ENCODE results near the gene MDM2. TPM values are rescaled to one million over a fixed set of nuclear protein-coding genes. Genes with fewer than 3 reads are reported as not detected.

The MDM2 gene
- total and polyA plus RNA-seq, 2 of the 8 experiments (the other 6 are each of a cell fraction or from before 2014, with no cell fraction given) = 15.1 to 115 TPM

DNA sequence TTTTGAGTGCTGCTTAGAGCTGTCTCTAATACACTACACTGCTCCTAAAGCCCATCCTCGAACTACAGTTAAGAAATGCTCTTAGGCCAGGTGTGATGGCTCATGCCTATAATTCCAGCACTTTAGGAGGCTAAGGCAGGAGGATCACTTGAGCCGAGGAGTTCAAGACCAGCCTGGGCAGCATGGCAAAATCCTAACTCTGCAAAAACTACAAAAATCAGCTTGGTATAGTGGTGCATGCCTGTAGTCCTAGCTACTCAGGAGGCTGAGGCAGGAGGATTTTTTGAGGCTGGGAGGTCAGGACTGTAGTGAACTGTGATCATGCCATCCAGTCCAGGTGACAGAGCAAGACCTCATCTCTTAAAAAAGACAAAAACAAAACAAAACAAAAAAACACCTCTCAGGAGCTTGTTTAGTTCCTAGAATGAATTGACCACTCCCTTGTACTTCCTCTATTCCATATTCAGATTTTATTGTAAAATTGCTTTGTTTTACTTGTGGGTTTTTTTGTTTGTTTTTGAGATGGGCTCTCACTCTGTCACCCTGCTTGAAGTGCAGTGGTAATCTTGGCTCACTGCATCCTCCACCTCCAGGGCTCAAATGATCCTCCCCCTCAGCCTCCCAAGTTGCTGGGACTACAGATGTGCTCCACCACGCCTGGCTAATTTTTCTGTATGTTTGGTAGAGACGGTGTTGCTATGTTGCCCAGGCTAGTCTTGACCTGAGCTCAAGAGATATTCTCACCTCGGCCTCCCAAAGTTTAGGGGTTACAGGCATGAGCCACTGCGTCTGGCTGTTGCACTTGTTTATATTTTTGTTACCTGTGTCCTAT is 13.6 kb downstream of the MDM2 start:
- no peaks in the 10 kb centered on the region for H3K79me1 ChIP-seq (ENCODE audit: low read depth, low read length)
- no peak overlapping the region for H3K18ac ChIP-seq (ENCODE audit: extremely low read depth, low read length)
- no peak overlapping the region for H3K9ac ChIP-seq (replicated peaks in 1 of 4; ENCODE audit: extremely low read depth in 1 of 4, low read depth in 3 of 4, low read length in 3 of 4)
- H3K27me3 ChIP-seq (replicated peaks in 1 of 4; ENCODE audit: control insufficient read depth in 3 of 4, extremely low read depth in 1 of 4, insufficient read depth in 3 of 4, low read length in 3 of 4) = no peaks in the 10 kb centered on the region
- no peaks in the 10 kb centered on the region for H3K9me3 ChIP-seq (ENCODE audit: insufficient read depth in 2 of 2, low read depth in 1 of 2, low read length in 1 of 2)
- no peaks in the 10 kb centered on the region for H3K4me1 ChIP-seq (replicated peaks in 1 of 4; ENCODE audit: control insufficient read depth in 3 of 4, insufficient read depth in 4 of 4, low read length in 3 of 4)
- H3K4ac ChIP-seq (replicated peaks; ENCODE audit: insufficient read length, low read depth, low read length) = no peak overlapping the region
- no peak overlapping the region for H3K23ac ChIP-seq (ENCODE audit: insufficient read length)
- no peaks in the 10 kb centered on the region for H3K23me2 ChIP-seq (ENCODE audit: low read depth, low read length)
- H3K56ac ChIP-seq (replicated peaks; ENCODE audit: insufficient read length, low read depth, low read length) = no peak overlapping the region
- no peak overlapping the region for H2BK5ac ChIP-seq (ENCODE audit: low read depth, low read length)
- no peak overlapping the region for H4K91ac ChIP-seq (replicated peaks; ENCODE audit: insufficient read length, low read length)
- POLR2A ChIA-PET (ENCODE audit: partially characterized antibody) = interaction anchor here (0.6 to 6.0 kb wide), 5 partner anchors 9 to 38 kb away, joined by 3 to 41 read pairs (median 11); partner anchors contain the start of gene MDM2
- no peak overlapping the region for H3K14ac ChIP-seq (ENCODE audit: insufficient read length)
- H4K20me1 ChIP-seq (replicated peaks in 1 of 2; ENCODE audit: control insufficient read depth in 1 of 2, insufficient read depth in 2 of 2, low read length in 2 of 2) = peaks cover 2 to 8% of the 10 kb centered on the region in 2 experiments
- H3K4me3 ChIP-seq (ENCODE audit: extremely low read depth in 1 of 4, insufficient read depth in 2 of 4, low read depth in 3 of 4, low read length in 4 of 4) = no peak overlapping the region
- CTCF ChIA-PET (ENCODE audit: partially characterized antibody) = interaction anchor here (1.3 to 3.4 kb wide), 2 partner anchors 9 to 26 kb away, joined by 4 to 28 read pairs; no protein-coding TSS in a partner anchor
- no peak overlapping the region for H2BK120ac ChIP-seq (replicated peaks; ENCODE audit: low read depth, low read length)
- no peak overlapping the region for H2BK12ac ChIP-seq (ENCODE audit: low read depth, low read length)
- H2AFZ ChIP-seq (ENCODE audit: low read length) = no peak overlapping the region
- H4K5ac ChIP-seq (ENCODE audit: insufficient read length, low read depth, low read length) = no peak overlapping the region
- FAIRE-seq (no peak), DNase-seq (ENCODE audit: low read depth in 1 of 2, low spot score in 2 of 2) (no peak)
- H2AK5ac ChIP-seq (ENCODE audit: low read depth, low read length) = no peak overlapping the region
- TF ChIP-seq RXRA (IDR thresholded peaks at IDR 0.05; ENCODE audit: insufficient read depth, low read depth, low read length) = no peak
- peak in 1 of 2 experiments; percentile 44; a peak in 1 of 3 replicates for TF ChIP-seq POLR2A (IDR thresholded peaks at IDR 0.05; ENCODE audit: control extremely low read depth in 1 of 2, low read depth in 2 of 2, low read length in 2 of 2)
- TF ChIP-seq POLR2AphosphoS5 (IDR thresholded peaks at IDR 0.05; ENCODE audit: low read depth, low read length) = peak; percentile 16; the same call in 1 of the 2 replicates
- no peak overlapping the region for H3K4me2 ChIP-seq (ENCODE audit: insufficient read depth in 1 of 2, low read depth in 2 of 2, low read length in 2 of 2)
- H2BK15ac ChIP-seq (ENCODE audit: low read length) = no peak overlapping the region
- H3K36me3 ChIP-seq (ENCODE audit: control insufficient read depth in 2 of 4, insufficient read depth in 4 of 4, low read length in 3 of 4) = peaks cover 19 to 91% (median 61%) of the 10 kb centered on the region in 4 experiments
- WGBS, 2 experiments (ENCODE audit: extremely low coverage in 1 of 2, insufficient coverage in 1 of 2, insufficient read length in 1 of 2, insufficient replicate concordance in 2 of 2, low coverage in 1 of 2, low lambda C conversion rate in 2 of 2, missing lambda C conversion rate in 1 of 2) = 91% methylated on average over 6 of the region's 6 CpGs; no CpG with 5 or more reads in 1 of the 2 experiments
- H3K79me2 ChIP-seq (ENCODE audit: control insufficient read depth in 1 of 2, insufficient read depth in 2 of 2, low read length in 2 of 2) = peaks cover 0 to 31% of the 10 kb centered on the region in 2 experiments; a peak in 2 of 4 replicates
- H3K27ac ChIP-seq (ENCODE audit: low read depth, low read length) = no peak overlapping the region
- H2BK20ac ChIP-seq (ENCODE audit: low read length) = no peak overlapping the region
- no peak overlapping the region for H4K8ac ChIP-seq (ENCODE audit: extremely low read depth, insufficient read depth, low read length)

All from H1 (cell line).